HFFc6 (cell line): ENCODE measurements around the gene SYNGR2. TPM values are rescaled to one million over a fixed set of nuclear protein-coding genes. Genes with fewer than 3 reads are reported as not detected.

Experiments
- DNase-seq: peaks from one replicate; pipeline ENCODE4 v3.0.0-alpha.2; 2018
- H3K27ac Mint-ChIP-seq: 2 replicates; pipeline ENCODE4 v1.8.0; 2020; ENCODE audit warnings: mild to moderate bottlenecking, mixed read lengths
- H3K27me3 Mint-ChIP-seq: 2 replicates; pipeline ENCODE4 v1.8.0; 2021; ENCODE audit warnings: mild to moderate bottlenecking, moderate library complexity, mixed read lengths; ENCODE audit not compliant: insufficient read depth
- H3K36me3 Mint-ChIP-seq: 2 replicates; pipeline ENCODE4 v1.8.0; 2021; ENCODE audit warnings: low read depth, mixed read lengths
- H3K4me1 Mint-ChIP-seq: 2 replicates; pipeline ENCODE4 v1.8.0; 2020; ENCODE audit warnings: low read depth, mixed read lengths
- H3K4me3 Mint-ChIP-seq: 2 replicates; pipeline ENCODE4 v1.8.0; 2020; ENCODE audit warnings: mild to moderate bottlenecking, moderate library complexity, mixed read lengths
- H3K9me3 Mint-ChIP-seq: 2 replicates; pipeline ENCODE4 v1.8.0; 2020; ENCODE audit warnings: mild to moderate bottlenecking, mixed read lengths
- total RNA-seq, 6 experiments: library from RNA; stranded (reverse); fragmentation: NEBNext Ultra II Directional; extraction: Animal tissue kit (Norgen Biotek cat#: 25700); gene quantifications; 2 replicates in 1 of 6; 3 replicates in 5 of 6; pipeline ENCODE4 v1.2.3, GENCODE V29; 2021
- TF ChIP-seq, protein P1 (sequence below): fragments of 200-600 bp; sonication (generic); IDR thresholded peaks from 2 replicates; pipeline ENCODE4 v1.5.0; 2021; ENCODE audit warnings: antibody characterized with exemption, mild to moderate bottlenecking

SYNGR2 gene
- total RNA-seq, 6 experiments from 2014 or later: 44.6 to 104 (median 54.7) TPM

- H3K27me3 Mint-ChIP-seq: peaks cover 19% of the 10 kb centered on the region
- H3K9me3 Mint-ChIP-seq: no peaks in the 10 kb centered on the region
- 0 out of 2 replicates have a peak, but pooled peaks cover 5% of the 10 kb centered on the region for H3K4me1 Mint-ChIP-seq
- H3K36me3 Mint-ChIP-seq: no peaks in the 10 kb centered on the region
- H3K27ac Mint-ChIP-seq: no peak within 1 kb of the TSS
- DNase-seq: no peak
- H3K4me3 Mint-ChIP-seq: peak within 1 kb of the TSS; percentile 76; the same call in 1 of the 2 replicates
- TF ChIP-seq, protein P1, sequence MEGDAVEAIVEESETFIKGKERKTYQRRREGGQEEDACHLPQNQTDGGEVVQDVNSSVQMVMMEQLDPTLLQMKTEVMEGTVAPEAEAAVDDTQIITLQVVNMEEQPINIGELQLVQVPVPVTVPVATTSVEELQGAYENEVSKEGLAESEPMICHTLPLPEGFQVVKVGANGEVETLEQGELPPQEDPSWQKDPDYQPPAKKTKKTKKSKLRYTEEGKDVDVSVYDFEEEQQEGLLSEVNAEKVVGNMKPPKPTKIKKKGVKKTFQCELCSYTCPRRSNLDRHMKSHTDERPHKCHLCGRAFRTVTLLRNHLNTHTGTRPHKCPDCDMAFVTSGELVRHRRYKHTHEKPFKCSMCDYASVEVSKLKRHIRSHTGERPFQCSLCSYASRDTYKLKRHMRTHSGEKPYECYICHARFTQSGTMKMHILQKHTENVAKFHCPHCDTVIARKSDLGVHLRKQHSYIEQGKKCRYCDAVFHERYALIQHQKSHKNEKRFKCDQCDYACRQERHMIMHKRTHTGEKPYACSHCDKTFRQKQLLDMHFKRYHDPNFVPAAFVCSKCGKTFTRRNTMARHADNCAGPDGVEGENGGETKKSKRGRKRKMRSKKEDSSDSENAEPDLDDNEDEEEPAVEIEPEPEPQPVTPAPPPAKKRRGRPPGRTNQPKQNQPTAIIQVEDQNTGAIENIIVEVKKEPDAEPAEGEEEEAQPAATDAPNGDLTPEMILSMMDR: no peak
Observed at GRCh38 chr17:78128551-78129350, 39.6 kb upstream of the SYNGR2 start, which contains the start of gene TMC6. TSS of gene TMC6 (minus strand) at chr17:78128755. CDS start at chr17:78126832, 1,923 bp downstream.

GRCh38 chr17:78129351-78130089, 38.9 kb upstream of the SYNGR2 start:
- 0 out of 2 replicates have a peak, but pooled peaks cover 5% of the 10 kb centered on the region for H3K4me1 Mint-ChIP-seq
- H3K27ac Mint-ChIP-seq: no peak overlapping the region
- TF ChIP-seq, protein P1: no peak
- no peaks in the 10 kb centered on the region for H3K9me3 Mint-ChIP-seq
- H3K36me3 Mint-ChIP-seq: no peaks in the 10 kb centered on the region
- DNase-seq: no peak
- peaks cover 25% of the 10 kb centered on the region for H3K27me3 Mint-ChIP-seq
- H3K4me3 Mint-ChIP-seq: no peak overlapping the region

DNA sequence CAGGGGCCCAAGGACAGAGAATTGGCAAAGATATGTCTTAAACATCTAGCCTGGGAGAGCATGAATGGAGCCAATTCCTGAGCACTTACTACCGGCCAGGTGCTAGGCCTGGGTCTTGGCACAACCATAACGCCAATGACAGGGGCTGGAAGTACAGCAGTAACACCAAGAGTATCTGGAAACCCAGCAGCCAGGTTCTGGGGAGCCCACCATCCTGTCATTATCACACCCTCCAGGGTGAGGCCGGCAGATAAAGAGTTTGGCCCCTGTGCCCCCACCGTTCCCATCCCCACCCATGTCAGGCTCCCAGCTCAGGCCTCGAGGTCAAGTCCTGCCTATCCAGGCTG, 38.3 kb upstream of the SYNGR2 start:
- TF ChIP-seq, protein P1: no peak

DNA sequence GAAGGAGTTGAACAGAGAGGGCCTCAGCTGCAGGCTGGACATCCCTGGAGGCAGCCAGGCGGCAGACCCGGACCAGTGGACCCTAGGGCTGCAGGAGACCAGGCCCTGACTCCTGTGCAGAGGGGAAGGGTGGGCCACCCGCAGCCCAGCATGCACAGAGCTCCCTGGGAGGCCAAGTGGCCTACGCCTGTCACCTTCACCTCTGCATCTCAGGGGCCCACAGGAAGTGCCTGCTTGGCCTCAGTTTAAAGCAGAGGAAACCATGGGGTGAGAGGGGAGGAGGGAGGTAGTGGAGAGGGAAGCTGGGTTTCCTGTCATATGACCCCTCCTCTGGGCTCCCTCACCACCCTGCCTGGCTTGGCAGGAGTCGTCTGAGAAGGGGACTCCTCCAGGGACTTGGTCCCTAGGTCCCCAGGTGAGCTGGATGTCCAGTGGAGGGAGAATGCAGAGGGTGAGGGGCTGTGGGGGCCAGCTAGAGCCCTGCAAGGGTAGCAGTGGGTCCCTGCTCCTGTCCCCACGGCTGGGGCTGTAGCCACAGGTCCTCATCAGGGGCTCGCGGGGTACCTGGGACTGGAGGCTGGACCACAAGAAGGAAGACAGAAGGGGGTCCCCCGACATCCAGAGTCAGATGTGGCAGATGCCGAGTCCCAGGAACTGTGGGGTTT, 37.8 kb upstream of the SYNGR2 start, which contains the start of gene TMC8:
Gene TMC8, plus strand, starts transcription at position 335 of the 665 bp plus-strand sequence. CDS start 818 bp downstream, outside the sequence.
- Mint-ChIP-seq H3K27ac (no peak within 1 kb of the TSS), H3K36me3 (no peaks in the 10 kb centered on the region), H3K4me1 (0 out of 2 replicates have a peak, but pooled peaks cover 5% of the 10 kb centered on the region), H3K27me3 (peaks cover 27% of the 10 kb centered on the region), H3K9me3 (no peaks in the 10 kb centered on the region), H3K4me3 (no peak within 1 kb of the TSS)
- TF ChIP-seq, protein P1: no peak
- DNase-seq: no peak

More for the DNA sequence above, 38.3 kb upstream of the SYNGR2 start:
- H3K4me1 Mint-ChIP-seq: 0 out of 2 replicates have a peak, but pooled peaks cover 5% of the 10 kb centered on the region
- H3K4me3 Mint-ChIP-seq: no peak overlapping the region
- no peak for DNase-seq
- no peaks in the 10 kb centered on the region for H3K36me3 Mint-ChIP-seq
- H3K27me3 Mint-ChIP-seq: peaks cover 25% of the 10 kb centered on the region
- H3K9me3 Mint-ChIP-seq: no peaks in the 10 kb centered on the region
- H3K27ac Mint-ChIP-seq: no peak overlapping the region
